Urinary bladder (tissue), 4 donors: ENCODE data around the gene TMEM116. TPM values are rescaled to one million over a fixed set of nuclear protein-coding genes. Genes with fewer than 3 reads are reported as not detected.
"Not testable (repeated sequence)": the region's sequence is repeated elsewhere in the genome, so short reads cannot be mapped to it uniquely, and the experiment has no call there.

ENCODE experiments used
- DNase-seq: peaks from one replicate; pipeline ENCODE4 v3.0.0-alpha.2; 2015; ENCODE audit errors: extremely low spot score
- H3K27ac ChIP-seq: one replicate; pipeline ENCODE4 v1.5.1; 2013; ENCODE audit warnings: low read depth, mild to moderate bottlenecking, moderate library complexity
- H3K36me3 ChIP-seq: one replicate; pipeline ENCODE4 v1.6.1; 2013; ENCODE audit warnings: mild to moderate bottlenecking, moderate library complexity; ENCODE audit not compliant: insufficient read depth
- H3K4me1 ChIP-seq: one replicate; pipeline ENCODE4 v1.6.1; 2013; ENCODE audit warnings: mild to moderate bottlenecking, moderate library complexity; ENCODE audit not compliant: insufficient read depth
- H3K4me3 ChIP-seq: one replicate; pipeline ENCODE4 v1.5.1; 2013; ENCODE audit warnings: low read depth, low read length
- WGBS: extraction: QIAGEN DNeasy Blood & Tissue Kit; methylation state at CpG from one replicate; pipeline ENCODE4 v1.1.7; 2013; 5-methylcytosine and 5-hydroxymethylcytosine counted together
- polyA plus RNA-seq: library from polyadenylated mRNA; stranded (reverse); fragments of 200-250 nt; gene quantifications from one replicate; pipeline ENCODE4 v1.2.3, GENCODE V29; 2013
- total RNA-seq: library from RNA; depleted of rRNA; stranded (reverse); fragments of >200 nt; gene quantifications from one replicate; pipeline ENCODE4 v1.2.3, GENCODE V29; 2014
- donor health status: healthy with polysubstance abuse.
- donor health status: healthy.

The TMEM116 gene
- total RNA-seq (18.3 TPM), polyA plus RNA-seq (6.4 TPM)

DNA sequence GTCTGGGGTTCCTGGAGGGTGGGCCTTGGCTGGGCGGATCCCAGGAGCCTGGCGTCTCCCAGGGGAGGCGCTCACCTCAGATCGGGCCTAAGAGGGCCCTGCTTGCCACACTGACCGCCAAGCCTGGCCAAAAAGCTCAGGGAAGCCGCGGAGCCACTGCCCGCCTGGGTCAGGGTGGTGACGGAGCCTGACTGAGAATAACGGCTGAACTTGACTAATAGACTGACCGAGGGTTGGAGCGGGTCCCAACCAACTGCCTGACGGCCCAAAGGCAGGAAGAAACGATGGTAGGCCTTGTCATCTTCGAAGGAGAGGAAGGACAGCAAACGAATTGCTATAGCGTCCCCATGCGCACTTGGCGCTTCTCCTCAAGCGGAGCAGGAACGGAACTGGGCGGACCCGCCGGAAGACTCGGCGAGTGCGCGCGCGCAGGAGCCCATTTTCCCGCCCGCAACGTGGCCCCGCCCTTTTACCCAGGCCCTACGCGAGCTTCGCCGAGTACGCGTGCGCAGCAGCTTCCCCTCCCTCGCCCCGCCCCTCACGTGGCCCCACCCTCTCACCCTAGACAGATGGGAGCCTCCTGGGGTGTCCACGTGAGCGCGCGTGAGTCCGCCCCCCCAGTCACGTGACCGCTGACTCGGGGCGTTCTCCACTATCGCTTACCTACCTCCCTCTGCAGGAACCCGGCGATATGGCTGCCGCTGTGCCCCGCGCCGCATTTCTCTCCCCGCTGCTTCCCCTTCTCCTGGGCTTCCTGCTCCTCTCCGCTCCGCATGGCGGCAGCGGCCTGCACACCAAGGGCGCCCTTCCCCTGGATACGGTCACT, at the start of gene TMEM116, which contains the start of gene ERP29:
TSS of gene TMEM116 (minus strand) at position 391 of the 826 bp plus-strand sequence. CDS start 7,895 bp downstream, outside the sequence.
TSS of gene ERP29 (plus strand) at position 652 of the 826 bp plus-strand sequence. CDS start at position 692, 40 bp downstream.
- Histone ChIP-seq H3K36me3 (no peaks in the 10 kb centered on the region), H3K4me3 (peak within 1 kb of the TSS; percentile 62), H3K4me1 (peaks cover 2% of the 10 kb centered on the region), H3K27ac (peak within 1 kb of the TSS; percentile 81)
- under 1% methylated on average over 67 of the region's 67 CpGs for WGBS
- DNase-seq = peak; percentile 97

DNA sequence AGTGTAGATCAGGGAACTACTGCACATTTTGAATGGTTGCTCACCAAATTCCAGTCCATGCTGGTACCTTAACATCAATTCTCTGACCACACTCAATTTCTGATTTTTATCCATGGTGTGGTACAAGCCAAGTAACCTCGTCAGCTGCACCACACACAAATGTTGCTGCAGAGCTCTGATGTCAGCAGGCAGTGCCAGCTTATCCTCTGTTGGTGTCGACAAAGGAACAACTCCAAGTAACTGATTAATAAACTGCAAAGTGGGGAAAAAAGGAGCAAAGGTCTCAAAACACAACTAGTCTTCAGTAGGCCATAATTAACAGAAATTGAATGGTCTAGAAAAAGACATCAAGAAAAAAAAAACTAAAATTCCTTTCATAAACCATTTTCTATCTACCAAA, 48.2 kb upstream of the TMEM116 start:
- H3K4me1 ChIP-seq = no peaks in the 10 kb centered on the region
- no peak overlapping the region for H3K27ac ChIP-seq
- WGBS = 93% methylated on average over 2 of the region's 2 CpGs
- DNase-seq = no peak
- H3K4me3 ChIP-seq = no peak overlapping the region
- H3K36me3 ChIP-seq = peaks cover 5% of the 10 kb centered on the region

- Histone ChIP-seq H3K4me3 (no peak overlapping the region), H3K4me1 (no peaks in the 10 kb centered on the region), H3K27ac (no peak overlapping the region), H3K36me3 (peaks cover 7% of the 10 kb centered on the region)
- 96% methylated on average over 13 of the region's 13 CpGs for WGBS
- no peak for DNase-seq
Observed at GRCh38 chr12:112049351-112049750, 36.4 kb upstream of the TMEM116 start.

DNA sequence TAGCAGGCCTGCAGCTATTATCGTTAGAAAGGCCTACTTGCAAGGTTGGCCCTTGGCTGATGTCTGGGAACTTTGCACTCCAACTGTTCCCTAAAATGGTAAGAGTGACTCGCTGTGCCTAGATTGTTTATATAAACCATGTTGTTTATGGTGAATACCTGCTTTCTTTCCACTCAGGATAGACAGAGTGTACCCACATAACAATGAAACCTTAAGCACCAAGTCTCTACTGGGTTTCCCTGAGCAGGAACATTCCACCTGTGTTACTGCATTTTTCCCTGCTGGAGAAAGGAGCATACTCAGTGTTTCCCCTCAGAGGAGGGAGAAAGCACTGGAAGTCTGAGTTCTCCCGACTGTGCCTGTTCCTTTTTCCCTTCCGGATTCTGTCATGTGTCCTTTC, 33.0 kb upstream of the TMEM116 start:
- Histone ChIP-seq H3K4me3 (no peak overlapping the region), H3K4me1 (no peaks in the 10 kb centered on the region), H3K27ac (no peak overlapping the region), H3K36me3 (peaks cover 8% of the 10 kb centered on the region)
- DNase-seq = no peak
- 48% methylated on average over 4 of the region's 4 CpGs for WGBS

GRCh38 chr12:112036614-112037013, 23.6 kb upstream of the TMEM116 start:
- not testable (repeated sequence) for H3K4me1 ChIP-seq, H3K27ac ChIP-seq, H3K4me3 ChIP-seq, DNase-seq
- peaks cover 17% of the 10 kb centered on the region for H3K36me3 ChIP-seq
- WGBS = 95% methylated on average over 12 of the region's 12 CpGs

GRCh38 chr12:112035219-112035785, 22.3 kb upstream of the TMEM116 start:
- H3K36me3 ChIP-seq = peaks cover 17% of the 10 kb centered on the region
- no peak overlapping the region for H3K27ac ChIP-seq
- no peak overlapping the region for H3K4me3 ChIP-seq
- no peaks in the 10 kb centered on the region for H3K4me1 ChIP-seq
- no peak for DNase-seq
- WGBS = 89% methylated on average over 4 of the region's 4 CpGs

DNA sequence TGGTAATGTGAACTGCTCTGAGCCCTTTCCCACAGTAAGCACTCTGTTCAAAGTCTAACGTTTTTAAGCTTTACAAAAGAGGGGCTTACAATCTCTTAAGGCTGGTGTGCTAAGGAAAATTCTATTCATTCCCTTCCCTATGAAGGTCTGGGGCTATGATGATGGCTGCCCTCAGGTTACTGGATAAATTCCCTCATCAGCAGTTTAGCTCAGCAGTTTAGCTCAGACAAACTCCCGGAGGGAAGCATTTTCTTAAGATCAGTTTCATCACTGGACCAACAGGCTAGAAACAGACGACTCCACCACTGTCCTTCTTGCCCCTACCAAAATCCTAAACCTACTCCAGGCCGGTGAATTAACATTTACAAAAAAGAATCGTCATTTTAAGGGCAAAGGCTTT, 19.3 kb upstream of the TMEM116 start:
- H3K36me3 ChIP-seq = peaks cover 16% of the 10 kb centered on the region
- H3K27ac ChIP-seq = no peak overlapping the region
- H3K4me1 ChIP-seq = no peaks in the 10 kb centered on the region
- no peak for DNase-seq
- no peak overlapping the region for H3K4me3 ChIP-seq
- 95% methylated on average over 5 of the region's 5 CpGs for WGBS

GRCh38 chr12:112031472-112031871, 18.5 kb upstream of the TMEM116 start:
- H3K4me1 ChIP-seq = no peaks in the 10 kb centered on the region
- WGBS = 85% methylated on average over 2 of the region's 2 CpGs
- H3K36me3 ChIP-seq = peaks cover 11% of the 10 kb centered on the region

GRCh38 chr12:112029301-112029700, 16.3 kb upstream of the TMEM116 start:
- DNase-seq = no peak
- H3K4me1 ChIP-seq = no peaks in the 10 kb centered on the region
- 93% methylated on average over 2 of the region's 2 CpGs for WGBS
- peaks cover 9% of the 10 kb centered on the region for H3K36me3 ChIP-seq
- no peak overlapping the region for H3K4me3 ChIP-seq
- no peak overlapping the region for H3K27ac ChIP-seq

More at GRCh38 chr12:112031472-112031871, 18.5 kb upstream of the TMEM116 start:
- no peak for DNase-seq
- Histone ChIP-seq H3K27ac (no peak overlapping the region), H3K4me3 (no peak overlapping the region)

DNA sequence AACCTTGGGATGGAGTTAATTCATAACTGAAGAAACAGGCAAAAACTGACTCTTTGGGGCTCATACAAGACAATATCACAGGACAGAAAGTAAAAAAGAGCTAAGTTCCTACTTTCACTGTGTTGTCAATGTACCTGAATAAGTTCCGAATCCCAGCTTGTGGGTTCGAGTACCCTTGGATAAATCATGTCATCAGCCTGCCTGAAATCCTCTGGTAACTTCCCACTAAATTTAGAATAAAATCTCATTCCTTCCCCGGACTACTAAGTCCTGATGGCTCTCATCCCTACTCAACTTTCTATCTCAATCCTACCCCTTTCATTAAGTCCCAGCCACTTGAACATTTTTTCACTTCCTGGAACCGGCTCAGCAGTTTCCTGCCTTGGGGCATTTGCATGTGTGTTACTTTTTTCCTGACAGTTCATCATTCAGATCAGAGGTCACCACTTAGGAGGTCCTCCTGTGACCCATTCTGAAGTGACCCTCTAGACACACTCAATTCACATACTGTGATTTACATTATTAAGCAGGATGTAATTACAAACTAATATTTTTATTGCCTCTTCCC, 12.9 kb upstream of the TMEM116 start:
- no peak for DNase-seq
- H3K36me3 ChIP-seq = peaks cover 9% of the 10 kb centered on the region
- WGBS = 78% methylated on average over 4 of the region's 4 CpGs

DNA sequence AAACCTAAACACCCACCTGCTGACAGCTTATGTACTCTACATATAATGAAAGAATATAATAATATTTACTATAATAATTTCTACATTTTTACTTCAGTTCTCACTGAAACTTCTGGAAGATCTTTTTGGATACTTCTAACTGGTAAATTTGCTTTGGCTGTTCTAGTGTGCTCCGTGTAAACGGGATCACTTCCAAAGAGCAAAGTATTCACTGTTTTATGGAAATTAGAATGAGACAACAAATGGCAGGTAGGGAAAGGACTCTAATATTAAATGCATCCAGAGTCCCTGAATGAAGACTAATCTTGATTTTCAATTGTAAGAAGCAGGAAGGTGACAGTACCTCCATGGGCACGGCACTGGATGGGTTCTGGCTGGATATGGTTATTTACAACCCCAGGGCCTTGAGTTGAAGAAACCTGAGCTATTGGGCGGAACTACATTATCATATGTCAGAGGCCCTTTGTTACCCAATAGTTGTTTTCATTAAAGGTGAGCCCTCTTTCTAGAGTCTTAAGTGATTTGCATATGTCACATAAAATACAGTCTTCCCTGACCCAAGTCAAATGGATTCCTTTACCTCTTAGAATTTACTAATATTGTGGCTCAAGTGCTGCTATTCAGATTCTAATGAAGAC, 10.9 kb upstream of the TMEM116 start:
- Histone ChIP-seq H3K36me3 (peaks cover 9% of the 10 kb centered on the region), H3K4me3 (no peak overlapping the region), H3K27ac (no peak overlapping the region), H3K4me1 (no peaks in the 10 kb centered on the region)
- WGBS = 86% methylated on average over 4 of the region's 4 CpGs
- DNase-seq = no peak

More for the DNA sequence above, 12.9 kb upstream of the TMEM116 start:
- H3K4me3 ChIP-seq = no peak overlapping the region
- H3K4me1 ChIP-seq = no peaks in the 10 kb centered on the region
- H3K27ac ChIP-seq = no peak overlapping the region

DNA sequence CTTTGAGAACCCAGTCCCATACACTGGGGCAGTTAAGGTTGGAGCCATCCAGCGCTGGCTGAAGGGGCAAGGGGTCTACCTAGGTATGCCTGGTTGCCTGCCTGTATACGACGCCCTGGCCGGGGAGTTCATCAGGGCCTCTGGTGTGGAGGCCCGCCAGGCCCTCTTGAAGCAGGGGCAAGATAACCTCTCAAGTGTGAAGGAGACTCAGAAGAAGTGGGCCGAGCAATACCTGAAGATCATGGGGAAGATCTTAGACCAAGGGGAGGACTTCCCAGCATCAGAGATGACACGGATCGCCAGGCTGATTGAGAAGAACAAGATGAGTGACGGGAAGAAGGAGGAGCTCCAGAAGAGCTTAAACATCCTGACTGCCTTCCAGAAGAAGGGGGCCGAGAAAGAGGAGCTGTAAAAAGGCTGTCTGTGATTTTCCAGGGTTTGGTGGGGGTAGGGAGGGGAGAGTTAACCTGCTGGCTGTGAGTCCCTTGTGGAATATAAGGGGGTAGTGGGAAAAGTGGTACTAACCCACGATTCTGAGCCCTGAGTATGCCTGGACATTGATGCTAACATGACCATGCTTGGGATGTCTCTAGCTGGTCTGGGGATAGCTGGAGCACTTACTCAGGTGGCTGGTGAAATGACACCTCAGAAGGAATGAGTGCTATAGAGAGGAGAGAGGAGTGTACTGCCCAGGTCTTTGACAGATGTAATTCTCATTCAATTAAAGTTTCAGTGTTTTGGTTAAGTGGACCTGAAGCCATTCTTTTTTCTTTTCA, 9.5 kb upstream of the TMEM116 start:
- H3K4me1 ChIP-seq = no peaks in the 10 kb centered on the region
- H3K27ac ChIP-seq = no peak overlapping the region
- WGBS = 90% methylated on average over 11 of the region's 11 CpGs
- DNase-seq = no peak
- no peak overlapping the region for H3K4me3 ChIP-seq
- peaks cover 9% of the 10 kb centered on the region for H3K36me3 ChIP-seq

- Histone ChIP-seq H3K4me3 (no peak overlapping the region), H3K27ac (no peak overlapping the region), H3K4me1 (no peaks in the 10 kb centered on the region), H3K36me3 (peaks cover 9% of the 10 kb centered on the region)
- DNase-seq = no peak
- 93% methylated on average over 8 of the region's 8 CpGs for WGBS
Observed at GRCh38 chr12:112020947-112021457, 8.0 kb upstream of the TMEM116 start.
